OCI-LY7 (cell line): ENCODE measurements around the gene RASAL3.

Experiments
- CTCF ChIP-seq: fragments of 200-600 bp; sonication (generic); conservative IDR thresholded peaks from 2 replicates; pipeline ENCODE4 v1.5.1; 2014; ENCODE audit warnings: mild to moderate bottlenecking, antibody characterized with exemption, low read length, moderate library complexity, mixed read lengths
- EZH2phosphoT487 ChIP-seq: fragments of 200-600 bp; sonication (generic); IDR thresholded peaks from 2 replicates; pipeline ENCODE4 v1.6.1; 2018; ENCODE audit warnings: low read depth, borderline replicate concordance, mild to moderate bottlenecking, mixed run types, antibody characterized with exemption, low read length, moderate library complexity, mixed read lengths

DNA sequence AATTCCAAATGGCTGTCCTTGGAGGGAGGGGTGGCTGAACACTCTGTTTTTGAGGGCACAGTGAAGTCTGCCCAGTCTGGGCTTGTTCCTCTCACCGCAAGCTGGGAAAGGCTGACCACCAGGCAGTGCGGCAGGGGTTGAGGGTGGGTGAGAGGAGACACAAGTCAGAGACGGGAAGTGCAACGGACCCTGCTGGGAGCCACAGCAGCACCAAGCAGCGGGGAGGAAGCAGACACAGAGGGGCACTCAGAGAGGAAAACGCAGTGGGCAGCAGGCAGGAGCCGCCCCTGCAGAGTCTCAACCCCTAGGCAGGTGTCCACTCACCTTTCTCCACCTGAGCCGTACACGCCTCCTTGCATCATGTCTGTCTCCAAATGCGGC lies 61.2 kb downstream of the RASAL3 start:
- TF ChIP-seq CTCF: no peak
- TF ChIP-seq EZH2phosphoT487: no peak
